ENCODE data around the gene PARVG. TPM values are rescaled to one million over a fixed set of nuclear protein-coding genes. Genes with fewer than 3 reads are reported as not detected.

PARVG gene
- total and polyA plus RNA-seq, 2 of the 13 experiments (the other 11 are each of a cell fraction or from before 2014, with no cell fraction given) = not detected

DNA sequence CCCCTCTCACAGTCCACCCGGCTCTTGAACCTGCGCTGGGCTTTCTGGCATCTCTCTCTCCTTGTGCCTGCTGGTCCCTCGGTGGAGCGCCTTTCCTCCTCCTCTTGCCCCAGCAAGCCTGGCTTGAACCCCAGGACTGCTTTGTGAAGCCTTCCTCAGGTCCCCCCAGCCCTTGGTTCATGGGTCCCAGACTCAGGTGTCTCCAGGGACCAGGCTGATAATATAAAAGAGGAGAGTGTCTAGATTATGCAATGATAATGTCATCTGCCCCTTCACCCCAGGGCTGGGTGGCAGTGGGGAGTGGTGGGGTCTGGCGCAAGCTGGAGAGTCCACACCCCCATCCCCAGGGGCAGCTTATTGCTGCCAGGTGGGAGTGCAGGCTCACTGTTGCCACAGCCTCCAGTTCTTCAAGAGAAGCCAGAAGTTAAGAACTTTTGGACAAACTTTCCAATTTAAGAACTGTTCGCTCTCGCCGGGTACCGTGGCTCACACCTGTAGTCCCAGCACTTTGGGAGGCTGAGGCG is 36.6 kb upstream of the PARVG start:
- WGBS (ENCODE audit: low lambda C conversion rate) = 65% methylated on average over 10 of the region's 10 CpGs
- H3K79me2 ChIP-seq (ENCODE audit: insufficient read depth, low read length) = no peaks in the 10 kb centered on the region
- in situ Hi-C loops (cut with HindIII; ENCODE audit: extremely low pct_ligation_motif_present, low pct_unique_long_range_greater_than_20kb) = no loop called here
- H3K4me3 ChIP-seq (replicated peaks in 1 of 3; ENCODE audit: insufficient read depth in 1 of 3, low read depth in 2 of 3, low read length in 3 of 3) = no peak overlapping the region
- no peaks in the 10 kb centered on the region for H4K20me1 ChIP-seq (ENCODE audit: insufficient read depth, low read length)
- CTCF ChIA-PET (ENCODE audit: low intra/inter-chr PET ratio, low total read pairs) = no interaction called here
- no peaks in the 10 kb centered on the region for H3K9me3 ChIP-seq (ENCODE audit: low read length)
- ATAC-seq (no peak), FAIRE-seq (no peak), DNase-seq (ENCODE audit: low spot score) (no peak)
- no peaks in the 10 kb centered on the region for H3K36me3 ChIP-seq (replicated peaks in 1 of 2; ENCODE audit: control insufficient read depth in 1 of 2, insufficient read depth in 2 of 2, low read length in 2 of 2)
- intact Hi-C loops (cut with micrococcal nuclease; ENCODE audit: unreplicated experiment) = no loop called here
- no peak overlapping the region for H3K4me2 ChIP-seq (ENCODE audit: low read depth, low read length)
- no peak overlapping the region for H2AFZ ChIP-seq (ENCODE audit: low read length)
- TF ChIP-seq, protein P1, sequence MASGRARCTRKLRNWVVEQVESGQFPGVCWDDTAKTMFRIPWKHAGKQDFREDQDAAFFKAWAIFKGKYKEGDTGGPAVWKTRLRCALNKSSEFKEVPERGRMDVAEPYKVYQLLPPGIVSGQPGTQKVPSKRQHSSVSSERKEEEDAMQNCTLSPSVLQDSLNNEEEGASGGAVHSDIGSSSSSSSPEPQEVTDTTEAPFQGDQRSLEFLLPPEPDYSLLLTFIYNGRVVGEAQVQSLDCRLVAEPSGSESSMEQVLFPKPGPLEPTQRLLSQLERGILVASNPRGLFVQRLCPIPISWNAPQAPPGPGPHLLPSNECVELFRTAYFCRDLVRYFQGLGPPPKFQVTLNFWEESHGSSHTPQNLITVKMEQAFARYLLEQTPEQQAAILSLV (CRISPR knock-in tag; IDR thresholded peaks at IDR 0.05; ENCODE audit: borderline replicate concordance) = no peak
- no peak for TF ChIP-seq SMAD1 (CRISPR knock-in tag; IDR thresholded peaks at IDR 0.05; ENCODE audit: borderline replicate concordance, low read depth)
- TF ChIP-seq SSRP1 (CRISPR knock-in tag; IDR thresholded peaks at IDR 0.05) = no peak
- TF ChIP-seq FLYWCH1 (CRISPR knock-in tag; IDR thresholded peaks at IDR 0.05) = no peak
- TF ChIP-seq KDM2A (CRISPR knock-in tag; IDR thresholded peaks at IDR 0.05; ENCODE audit: borderline replicate concordance, low read depth) = no peak
- no peak for TF ChIP-seq ZNF772 (CRISPR knock-in tag; IDR thresholded peaks at IDR 0.05)
- TF ChIP-seq CREB3 (CRISPR knock-in tag; IDR thresholded peaks at IDR 0.05) = no peak
- TF ChIP-seq HOMEZ (CRISPR knock-in tag; IDR thresholded peaks at IDR 0.05; ENCODE audit: low read depth) = no peak
- no peak for TF ChIP-seq ZBED4 (CRISPR knock-in tag; IDR thresholded peaks at IDR 0.05; ENCODE audit: borderline replicate concordance)
- no peak for TF ChIP-seq FOXM1 (CRISPR knock-in tag; IDR thresholded peaks at IDR 0.05)
- no peak for TF ChIP-seq ZNF121 (CRISPR knock-in tag; IDR thresholded peaks at IDR 0.05)
- POLR2A ChIA-PET = no interaction called here
- 0 out of 5 replicates have a peak, but pooled peaks cover 0 to 2% of the 10 kb centered on the region in 2 experiments for H3K27me3 ChIP-seq (ENCODE audit: control insufficient read depth in 1 of 2, insufficient read depth in 2 of 2, low read length in 2 of 2)
- BruUV-seq (replicated peaks) = no TSS peak
- H3K9ac ChIP-seq (ENCODE audit: insufficient read depth, low read depth, low read length) = no peak overlapping the region
- no peak overlapping the region for H3K27ac ChIP-seq (ENCODE audit: extremely low read length, insufficient read depth, low read length)
- H3K4me1 ChIP-seq (ENCODE audit: insufficient read depth, low read length) = no peaks in the 10 kb centered on the region
